A673 (cell line): ENCODE results near the gene TSPAN4. TPM values are rescaled to one million over a fixed set of nuclear protein-coding genes. Genes with fewer than 3 reads are reported as not detected.
A peak's percentile ranks its signal among the peaks of the same experiment; 100 is the strongest.

Experiments used
- BruUV-seq: library from RNA; stranded (reverse); fragments of 400-500 nt; replicated peaks from 2 replicates; lab custom pipeline; 2021; lab: Mats Ljungman, UMichigan
- CTCF ChIA-PET: fragments of 300-600 bp; sonication (Branson Sonifier 250); formaldehyde crosslinking; loops from one replicate; lab custom pipeline; 2022; ENCODE audit warnings: antibody characterized with exemption; lab: Charles Lee
- POLR2A ChIA-PET: fragments of 300-600 bp; sonication (Branson Sonifier 250); formaldehyde crosslinking; loops from one replicate; lab custom pipeline; 2022; ENCODE audit warnings: antibody characterized with exemption; ENCODE audit not compliant: low non-redundant PET; lab: Charles Lee
- DNase-seq: peaks from one replicate; pipeline ENCODE4 v3.0.0-alpha.2; 2015; ENCODE audit warnings: low spot score
- H3K27ac ChIP-seq: fragments of 200-600 bp; sonication (generic); 2 replicates; pipeline ENCODE4 v1.5.1; 2016; ENCODE audit warnings: mixed run types, low read depth, mild to moderate bottlenecking, mixed read lengths, antibody characterized with exemption, low read length; ENCODE audit not compliant: poor library complexity, severe bottlenecking
- H3K27me3 ChIP-seq: fragments of 200-600 bp; sonication (generic); replicated peaks from 2 replicates; pipeline ENCODE4 v1.6.1; 2017; ENCODE audit warnings: mixed run types, low read depth, mild to moderate bottlenecking, mixed read lengths, antibody characterized with exemption, low read length; ENCODE audit not compliant: insufficient read depth, poor library complexity
- H3K36me3 ChIP-seq: fragments of 200-600 bp; sonication (generic); 2 replicates; pipeline ENCODE4 v1.6.1; 2016; ENCODE audit warnings: mixed run types, mild to moderate bottlenecking, mixed read lengths, antibody characterized with exemption, low read length; ENCODE audit not compliant: insufficient read depth, poor library complexity, severe bottlenecking
- H3K4me1 ChIP-seq: fragments of 200-600 bp; sonication (generic); 2 replicates; pipeline ENCODE4 v1.6.1; 2017; ENCODE audit warnings: mixed run types, mild to moderate bottlenecking, mixed read lengths, antibody characterized with exemption, low read length; ENCODE audit not compliant: insufficient read depth, poor library complexity, severe bottlenecking
- H3K4me3 ChIP-seq: fragments of 200-600 bp; sonication (generic); 2 replicates; pipeline ENCODE4 v1.5.1; 2016; ENCODE audit warnings: low read depth, mixed run types, mild to moderate bottlenecking, mixed read lengths, low read length; ENCODE audit not compliant: poor library complexity, severe bottlenecking
- H3K9me3 ChIP-seq: fragments of 200-600 bp; sonication (generic); 2 replicates; pipeline ENCODE4 v1.6.1; 2016; ENCODE audit warnings: mixed run types, low read depth, mild to moderate bottlenecking, mixed read lengths, antibody characterized with exemption, low read length; ENCODE audit not compliant: poor library complexity, severe bottlenecking
- CTCF ChIP-seq: fragments of 300-800, 200-600 bp; sonication (generic); conservative IDR thresholded peaks from 2 replicates; pipeline ENCODE4 v1.5.1; 2017; ENCODE audit warnings: low read depth, mild to moderate bottlenecking, antibody characterized with exemption, low read length, moderate library complexity, mixed read lengths
- EZH2 ChIP-seq: fragments of 200-600 bp; sonication (generic); IDR thresholded peaks from 2 replicates; pipeline ENCODE4 v1.6.1; 2017; ENCODE audit warnings: borderline replicate concordance, low read depth, mild to moderate bottlenecking, mixed read lengths, antibody characterized with exemption, low read length; ENCODE audit not compliant: poor library complexity, severe bottlenecking
- intact Hi-C: fragments of 100-400 bp; cut with micrococcal nuclease; formaldehyde crosslinking; loops from one replicate; pipeline ENCODE4 v1.10.0; 2022; ENCODE audit not compliant: unreplicated experiment
- total RNA-seq: library from RNA; stranded (reverse); gene quantifications from 2 replicates; pipeline ENCODE4 v1.2.3, GENCODE V29; 2021

TSPAN4 gene
- total RNA-seq, 1 experiment from 2014 or later: 17.5 TPM

GRCh38 chr11:830295-831117 is 12.1 kb upstream of the TSPAN4 start:
- BruUV-seq: no TSS peak
- H3K4me3 ChIP-seq: peak overlapping the region; percentile 49
- peaks cover 25% of the 10 kb centered on the region for H3K4me1 ChIP-seq
- no peaks in the 10 kb centered on the region for H3K27me3 ChIP-seq
- no peak for TF ChIP-seq EZH2
- no peak for TF ChIP-seq CTCF
- peak; percentile 86 for DNase-seq
- no peak overlapping the region for H3K27ac ChIP-seq
- ChIA-PET POLR2A (no interaction called here), CTCF (no interaction called here)
- no peaks in the 10 kb centered on the region for H3K9me3 ChIP-seq
- intact Hi-C loops: no loop called here
- no peaks in the 10 kb centered on the region for H3K36me3 ChIP-seq

GRCh38 chr11:831118-831864 is 11.4 kb upstream of the TSPAN4 start:
- H3K27me3 ChIP-seq: no peaks in the 10 kb centered on the region
- no peak for DNase-seq
- CTCF ChIA-PET: no interaction called here
- POLR2A ChIA-PET: no interaction called here
- TF ChIP-seq CTCF: no peak
- no peak for TF ChIP-seq EZH2
- H3K27ac ChIP-seq: no peak overlapping the region
- no peaks in the 10 kb centered on the region for H3K9me3 ChIP-seq
- H3K4me3 ChIP-seq: peak overlapping the region; percentile 49
- no TSS peak for BruUV-seq
- H3K4me1 ChIP-seq: peaks cover 25% of the 10 kb centered on the region
- intact Hi-C loops: no loop called here
- H3K36me3 ChIP-seq: peaks cover 3% of the 10 kb centered on the region

- H3K9me3 ChIP-seq: no peaks in the 10 kb centered on the region
- DNase-seq: no peak
- peak overlapping the region; percentile 69 for H3K4me3 ChIP-seq
- peak overlapping the region; percentile 54 for H3K27ac ChIP-seq
- ChIA-PET POLR2A (no interaction called here), CTCF (no interaction called here)
- no TSS peak for BruUV-seq
- H3K36me3 ChIP-seq: peaks cover 10% of the 10 kb centered on the region
- intact Hi-C loops: no loop called here
- no peak for TF ChIP-seq CTCF
- TF ChIP-seq EZH2: no peak
- peaks cover 25% of the 10 kb centered on the region for H3K4me1 ChIP-seq
- H3K27me3 ChIP-seq: no peaks in the 10 kb centered on the region
These were observed 10.6 kb upstream of the TSPAN4 start for GRCh38 chr11:831961-832528.
